Lung (tissue), 12 donors: ENCODE results near the gene SLC28A1. TPM values are rescaled to one million over a fixed set of nuclear protein-coding genes. Genes with fewer than 3 reads are reported as not detected.

Experiments used
- ATAC-seq: fragments of 200-7000 bp; cut with Tn5 transposase; one replicate; pipeline ENCODE4 v1.9.1; 2020; ENCODE audit warnings: moderate number of reproducible peaks; ENCODE audit not compliant: insufficient read depth, low FRiP score
- DNase-seq, 3 donors: peaks; one replicate each; pipeline ENCODE4 v3.0.0-alpha.2; 2013 to 2017
- H3K27ac ChIP-seq, 2 donors: one replicate each; pipeline ENCODE4 v1.5.1; 2013; ENCODE audit warnings: mild to moderate bottlenecking in 2 of 2, moderate library complexity in 2 of 2, control low read depth in 1 of 2, inconsistent platforms in 1 of 2, low read depth in 1 of 2, low read length in 1 of 2
- H3K27me3 ChIP-seq, 3 donors: one replicate each; pipeline ENCODE4 v1.5.1; 2013; ENCODE audit warnings: low read length in 2 of 3; ENCODE audit not compliant: control insufficient read depth in 3 of 3, insufficient read depth in 3 of 3
- H3K36me3 ChIP-seq, 4 donors: one replicate each; pipeline ENCODE4 v1.5.1; 2013; ENCODE audit warnings: low read length in 4 of 4, mild to moderate bottlenecking in 1 of 4, moderate library complexity in 1 of 4; ENCODE audit not compliant: control insufficient read depth in 4 of 4, insufficient read depth in 4 of 4
- H3K4me1 ChIP-seq, 5 donors: one replicate each; pipeline ENCODE4 v1.5.1; 2013; ENCODE audit warnings: low read length in 5 of 5, mild to moderate bottlenecking in 2 of 5, moderate library complexity in 1 of 5; ENCODE audit not compliant: control insufficient read depth in 5 of 5, insufficient read depth in 5 of 5
- H3K4me3 ChIP-seq: one replicate; pipeline ENCODE4 v1.5.1; 2013; ENCODE audit warnings: mild to moderate bottlenecking, control low read depth, moderate library complexity
- H3K9ac ChIP-seq, 2 donors: one replicate each; pipeline ENCODE4 v1.5.1; 2013; ENCODE audit warnings: low read length in 2 of 2, control low read depth in 1 of 2; ENCODE audit not compliant: insufficient read depth in 1 of 2
- H3K9me3 ChIP-seq, 4 donors: one replicate each; pipeline ENCODE4 v1.5.1; 2013; ENCODE audit warnings: low read length in 3 of 4, mild to moderate bottlenecking in 1 of 4, moderate library complexity in 1 of 4; ENCODE audit not compliant: control insufficient read depth in 4 of 4, insufficient read depth in 3 of 4
- CTCF ChIP-seq: IDR thresholded peaks from 2 replicates; pipeline ENCODE4 v1.5.1; 2012; ENCODE audit warnings: mild to moderate bottlenecking; ENCODE audit errors: control extremely low read depth, extremely low read depth
- WGBS, 2 donors: extraction: QIAGEN DNeasy Blood & Tissue Kit; methylation state at CpG; one replicate each; pipeline ENCODE4 v1.1.7; 2013; 5-methylcytosine and 5-hydroxymethylcytosine counted together
- polyA plus RNA-seq, 2 donors: library from polyadenylated mRNA; stranded (reverse); fragments of 200-250 nt; gene quantifications; one replicate each; pipeline ENCODE4 v1.2.1, GENCODE V29; 2013
- total RNA-seq, 2 donors: library from RNA; depleted of rRNA in 1 of 2; stranded (reverse); fragments of >200 nt in 1 of 2; gene quantifications; one replicate each; pipeline ENCODE4 v1.2.1, GENCODE V29; 2014 to 2021
- donor health status: control.
- donor health status: control.
- donor health status: Bipolar disorder and iron deficiency.
- donor health status: healthy.
- donor health status: DM: yes; HTN: yes; CAD: no.

SLC28A1 gene
- total and polyA plus RNA-seq, 4 donors = 0.06 TPM; not detected in 3

- Histone ChIP-seq H3K4me3 (no peak overlapping the region), H3K36me3 (no peaks in the 10 kb centered on the region), H3K9ac (no peak overlapping the region), H3K27ac (no peak overlapping the region), H3K9me3 (no peaks in the 10 kb centered on the region), H3K4me1 (peaks cover 0 to 5% (median 3%) of the 10 kb centered on the region in 5 donors), H3K27me3 (no peaks in the 10 kb centered on the region)
- ATAC-seq (no peak), DNase-seq (no peak)
- no peak for TF ChIP-seq CTCF
- 95 to 98% methylated on average over 1 of the region's 1 CpG for WGBS, 2 donors
These were observed 41.4 kb downstream of the SLC28A1 start for GRCh38 chr15:84925906-84926305.

- TF ChIP-seq CTCF = no peak
- Histone ChIP-seq H3K27ac (no peak overlapping the region), H3K27me3 (no peaks in the 10 kb centered on the region), H3K9me3 (no peaks in the 10 kb centered on the region), H3K9ac (no peak overlapping the region), H3K4me1 (peaks cover 0 to 5% (median 3%) of the 10 kb centered on the region in 5 donors), H3K36me3 (no peaks in the 10 kb centered on the region), H3K4me3 (no peak overlapping the region)
- 94% methylated on average over 3 of the region's 3 CpGs for WGBS, 2 donors
- DNase-seq (no peak), ATAC-seq (no peak)
These were observed 42.2 kb downstream of the SLC28A1 start for GRCh38 chr15:84926491-84927230.

- ATAC-seq (no peak), DNase-seq (no peak)
These were observed 44.3 kb downstream of the SLC28A1 start for GRCh38 chr15:84928843-84929168.

More at GRCh38 chr15:84928843-84929168, 44.3 kb downstream of the SLC28A1 start:
- no peaks in the 10 kb centered on the region for H3K9me3 ChIP-seq
- H3K4me3 ChIP-seq = no peak overlapping the region
- H3K27ac ChIP-seq = no peak overlapping the region
- no peaks in the 10 kb centered on the region for H3K27me3 ChIP-seq
- WGBS, 2 donors = 82 to 86% methylated on average over 6 of the region's 6 CpGs
- no peaks in the 10 kb centered on the region for H3K36me3 ChIP-seq
- H3K4me1 ChIP-seq = peaks cover 0 to 4% (median 1%) of the 10 kb centered on the region in 5 donors
- TF ChIP-seq CTCF = no peak
- no peak overlapping the region for H3K9ac ChIP-seq
